NOMO-1 treated with DMSO at 0.1 percent for 48 hours (cell line): Measurements from ENCODE around the gene PRDM16.

Source experiments
- DNase-seq: peaks from one replicate; lab custom pipeline; 2025; ENCODE audit not compliant: unreplicated experiment; lab: John Stamatoyannopoulos, UW

Gene PRDM16

DNA sequence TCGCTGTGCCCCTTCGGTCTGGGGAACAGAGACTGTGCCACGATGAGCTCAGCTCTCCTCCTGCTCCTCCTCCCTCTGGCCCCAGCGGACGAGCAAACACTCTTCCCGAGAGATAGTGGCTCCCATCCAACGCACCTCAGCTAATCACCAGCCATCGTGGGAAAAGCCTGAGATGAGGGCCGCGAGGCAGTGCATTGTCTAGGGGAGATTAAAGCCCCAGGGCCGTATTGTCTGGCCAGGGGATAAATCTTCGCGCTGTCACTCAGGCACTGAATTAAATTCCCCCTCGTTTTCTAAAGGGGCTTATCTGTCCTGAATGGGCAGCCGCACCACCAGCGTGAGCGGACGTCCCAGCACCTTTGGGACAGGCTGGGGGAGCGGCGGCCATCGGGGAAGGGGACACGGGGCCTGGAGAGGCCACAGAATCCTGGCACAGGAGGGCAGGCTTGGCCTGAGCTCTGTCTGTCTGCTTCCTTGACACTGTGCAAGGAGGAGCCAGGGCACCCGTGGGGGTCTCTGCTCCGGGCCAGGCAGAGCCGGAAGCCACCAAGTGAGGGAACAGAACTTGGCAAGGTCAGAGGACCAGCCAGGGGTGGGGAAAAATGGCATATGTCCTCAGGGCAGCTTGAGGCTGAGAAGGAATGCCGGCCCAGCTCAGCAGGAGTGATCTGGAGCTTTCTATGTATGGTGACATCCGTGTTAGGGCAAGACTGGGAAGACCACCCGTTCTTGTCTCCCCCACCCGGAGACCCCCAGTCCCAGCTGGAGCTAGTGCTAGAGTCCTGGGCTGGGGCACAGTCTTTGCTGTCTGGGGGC lies 32.3 kb downstream of the PRDM16 start:
- DNase-seq = no peak

- no peak for DNase-seq
Measured at GRCh38 chr1:3102641-3103040, 33.6 kb downstream of the PRDM16 start.

DNA sequence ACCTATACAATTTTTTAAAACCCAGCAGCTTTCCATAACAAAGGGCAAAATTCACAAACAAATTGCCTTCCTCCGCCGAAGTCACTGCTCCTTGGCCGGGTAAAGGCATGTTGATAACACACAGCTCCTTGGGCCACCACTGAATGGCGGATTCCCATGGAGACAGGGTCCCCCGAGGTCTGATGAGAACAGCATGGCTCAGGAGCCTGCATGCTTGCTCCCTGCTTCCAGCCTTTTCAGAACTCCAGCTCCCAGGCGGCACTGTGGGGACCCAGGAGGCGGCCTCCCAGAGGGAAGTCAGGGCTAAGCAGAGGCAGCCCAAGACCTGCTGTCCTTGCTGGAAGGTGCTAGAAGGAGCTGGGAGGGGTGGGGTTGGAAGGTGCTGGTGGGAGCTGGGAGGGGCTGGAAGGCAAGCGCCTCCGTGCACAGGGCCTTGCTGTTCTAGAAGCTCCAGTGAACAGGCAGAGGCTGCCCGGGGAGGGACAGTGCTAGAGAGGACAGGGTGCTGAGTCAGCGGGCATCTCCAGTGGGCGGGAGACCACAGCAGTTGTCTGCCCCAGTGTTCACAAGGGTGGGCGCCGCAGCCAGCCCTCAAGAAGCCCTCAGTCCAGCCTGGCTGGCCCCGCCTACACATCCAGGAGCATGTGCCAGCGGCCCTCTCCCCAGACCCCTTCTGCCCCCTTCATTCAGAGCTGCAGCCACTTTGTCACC lies 35.1 kb downstream of the PRDM16 start:
- no peak for DNase-seq

GRCh38 chr1:3105167-3105863 lies 36.3 kb downstream of the PRDM16 start:
- no peak for DNase-seq

DNA sequence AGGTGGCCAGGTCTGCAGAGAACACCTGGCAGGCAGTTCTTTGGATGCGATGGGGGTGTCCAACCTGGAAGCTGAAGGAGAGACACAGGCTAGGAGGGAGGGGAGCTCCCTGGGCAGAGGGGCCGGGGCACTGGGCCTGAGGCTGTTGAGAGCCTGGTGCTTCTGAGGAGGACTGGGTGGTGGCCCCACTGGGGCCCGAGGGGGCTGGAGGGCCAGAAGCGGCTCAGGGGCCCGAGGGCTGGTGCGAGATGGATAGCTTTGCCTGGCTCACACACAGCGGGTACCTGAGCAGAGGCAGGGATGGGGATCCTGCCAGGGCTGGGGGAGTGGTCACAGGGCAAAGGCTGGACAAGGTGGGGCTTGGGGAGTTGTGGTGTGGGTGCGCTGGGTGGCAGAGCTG lies 37.2 kb downstream of the PRDM16 start:
- DNase-seq = no peak

DNA sequence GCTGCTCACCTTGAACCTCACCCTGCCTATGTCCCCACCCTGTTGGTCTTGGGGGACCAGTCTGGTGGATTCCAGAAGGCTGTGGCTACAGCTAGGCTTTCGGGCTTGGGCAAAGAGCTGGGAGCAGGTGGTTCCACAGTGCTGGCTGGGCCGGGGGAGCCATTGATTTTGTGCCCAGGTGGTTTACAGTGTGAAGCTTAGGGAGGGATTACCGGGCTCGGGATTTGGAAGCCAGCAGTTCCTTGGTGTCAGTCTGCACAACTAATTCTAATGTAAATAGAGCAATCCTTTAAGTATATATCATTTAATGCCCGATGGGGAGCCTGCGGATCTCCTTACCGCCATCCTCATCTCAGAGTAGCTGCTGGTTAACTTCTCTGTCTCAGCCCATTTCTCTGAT lies 38.2 kb downstream of the PRDM16 start:
- no peak for DNase-seq

GRCh38 chr1:3109355-3109754 lies 40.4 kb downstream of the PRDM16 start:
- no peak for DNase-seq

- no peak for DNase-seq
Measured at GRCh38 chr1:3111348-3112021, 42.5 kb downstream of the PRDM16 start.

DNA sequence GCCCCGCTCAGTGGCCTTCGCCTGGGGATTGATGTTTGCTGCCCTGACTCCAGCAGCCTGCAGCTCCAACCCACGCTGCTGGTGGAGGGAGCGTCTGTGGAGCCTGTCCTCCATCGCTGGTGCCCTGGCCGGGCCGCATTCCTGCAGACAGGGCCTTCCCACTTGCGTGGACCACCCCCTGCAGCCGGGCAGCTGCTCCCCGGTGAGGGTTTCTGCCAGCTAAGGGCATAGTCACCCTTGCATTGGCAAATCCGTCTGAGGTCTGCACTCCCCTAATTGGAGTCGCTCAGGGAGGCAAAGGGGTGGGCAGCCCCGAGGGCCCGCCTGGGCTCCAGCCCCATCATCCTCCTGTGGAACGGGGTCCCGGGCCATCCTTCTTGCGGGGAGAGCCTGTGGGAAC lies 43.5 kb downstream of the PRDM16 start:
- DNase-seq = no peak

DNA sequence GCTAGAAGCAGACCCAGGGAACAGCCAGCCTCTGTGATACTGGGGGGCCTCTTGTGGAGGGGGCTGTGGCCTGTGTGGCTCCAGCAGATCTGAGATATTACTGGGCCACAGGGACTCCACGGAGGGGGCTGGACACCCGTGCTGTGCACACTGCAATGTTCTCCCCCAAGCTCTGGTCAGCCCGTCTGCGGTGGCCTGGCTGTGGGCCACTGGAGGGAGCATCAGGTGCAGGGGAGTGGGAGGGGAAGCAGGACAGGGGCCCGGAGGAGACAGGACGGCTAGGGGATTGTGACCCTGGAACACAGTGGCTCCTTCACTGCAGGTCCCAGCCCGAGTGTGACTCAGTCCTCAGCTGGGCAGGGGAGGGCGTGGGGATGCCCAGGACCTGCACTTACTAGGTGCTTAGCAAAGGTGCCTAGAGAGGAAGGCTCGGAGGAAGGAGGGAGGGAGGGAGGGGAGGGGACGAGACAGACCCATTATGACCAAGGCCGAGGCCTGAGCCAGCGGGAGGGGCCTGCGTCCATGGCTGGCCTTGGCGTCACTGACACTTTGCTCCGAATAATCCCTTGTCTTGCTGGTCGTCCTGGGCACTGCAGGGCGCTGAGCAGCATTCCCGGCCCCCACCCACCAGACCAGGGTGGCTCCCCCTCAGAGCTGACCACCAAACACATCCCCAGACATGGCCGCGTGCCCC lies 44.2 kb downstream of the PRDM16 start:
- DNase-seq = no peak

DNA sequence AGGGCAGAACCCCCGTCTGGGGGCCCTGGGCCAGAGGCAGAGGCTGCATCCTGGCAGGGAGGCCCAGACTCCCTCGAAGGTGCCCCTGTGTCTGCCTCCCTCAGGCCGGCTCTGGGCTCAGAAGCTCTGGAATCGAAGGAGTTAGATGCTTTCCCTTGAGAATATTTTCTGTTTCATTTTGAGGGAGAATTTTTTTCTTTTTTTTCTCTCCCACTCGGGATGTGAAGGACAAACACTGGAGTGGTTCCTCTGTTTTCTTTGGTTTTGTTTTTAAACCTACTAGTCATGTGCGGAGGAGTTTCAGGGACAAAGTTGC lies 44.7 kb downstream of the PRDM16 start:
- DNase-seq = no peak

DNA sequence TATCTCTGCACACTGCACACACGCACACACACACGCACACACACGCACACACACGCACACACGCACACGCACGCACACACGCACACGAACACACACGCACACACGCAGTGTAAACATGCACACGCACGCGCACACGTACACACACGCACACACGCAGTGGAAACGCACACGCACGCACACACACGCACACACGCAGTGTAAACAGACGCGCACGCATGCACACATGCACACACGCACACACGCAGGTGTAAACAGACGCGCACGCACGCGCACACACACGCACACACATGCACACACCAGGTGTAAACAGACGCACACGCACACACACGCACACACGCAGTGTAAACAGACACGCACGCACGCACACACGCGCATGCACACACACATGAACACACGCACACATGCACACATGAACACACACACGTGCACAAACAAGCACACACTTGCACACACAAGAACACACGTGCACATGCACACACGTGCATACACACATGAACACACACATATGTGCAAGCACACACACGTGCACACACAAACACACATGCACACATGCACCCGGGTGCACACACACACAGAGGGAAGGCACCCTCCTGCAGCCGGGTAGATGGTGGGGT lies 45.2 kb downstream of the PRDM16 start:
- DNase-seq = no peak

DNA sequence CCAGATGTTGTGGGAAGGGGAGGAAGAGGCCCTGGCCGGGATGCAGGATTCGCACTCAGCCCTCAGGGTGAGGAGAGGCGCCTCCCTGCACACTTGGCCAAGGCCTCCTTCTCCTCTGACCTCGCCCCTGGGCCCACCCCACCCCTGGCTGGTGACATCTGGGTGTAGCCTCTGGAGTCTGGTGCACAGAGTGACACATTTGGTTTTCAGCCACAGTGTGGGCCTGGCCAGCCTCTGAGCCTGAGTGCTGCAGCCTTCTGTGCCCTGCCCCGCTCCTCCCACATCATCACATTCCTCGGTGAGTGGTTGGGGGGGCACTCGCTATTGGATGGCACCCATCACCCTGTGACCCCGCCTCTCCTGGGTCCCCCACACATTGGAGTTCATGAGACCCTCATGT lies 45.8 kb downstream of the PRDM16 start:
- no peak for DNase-seq

DNA sequence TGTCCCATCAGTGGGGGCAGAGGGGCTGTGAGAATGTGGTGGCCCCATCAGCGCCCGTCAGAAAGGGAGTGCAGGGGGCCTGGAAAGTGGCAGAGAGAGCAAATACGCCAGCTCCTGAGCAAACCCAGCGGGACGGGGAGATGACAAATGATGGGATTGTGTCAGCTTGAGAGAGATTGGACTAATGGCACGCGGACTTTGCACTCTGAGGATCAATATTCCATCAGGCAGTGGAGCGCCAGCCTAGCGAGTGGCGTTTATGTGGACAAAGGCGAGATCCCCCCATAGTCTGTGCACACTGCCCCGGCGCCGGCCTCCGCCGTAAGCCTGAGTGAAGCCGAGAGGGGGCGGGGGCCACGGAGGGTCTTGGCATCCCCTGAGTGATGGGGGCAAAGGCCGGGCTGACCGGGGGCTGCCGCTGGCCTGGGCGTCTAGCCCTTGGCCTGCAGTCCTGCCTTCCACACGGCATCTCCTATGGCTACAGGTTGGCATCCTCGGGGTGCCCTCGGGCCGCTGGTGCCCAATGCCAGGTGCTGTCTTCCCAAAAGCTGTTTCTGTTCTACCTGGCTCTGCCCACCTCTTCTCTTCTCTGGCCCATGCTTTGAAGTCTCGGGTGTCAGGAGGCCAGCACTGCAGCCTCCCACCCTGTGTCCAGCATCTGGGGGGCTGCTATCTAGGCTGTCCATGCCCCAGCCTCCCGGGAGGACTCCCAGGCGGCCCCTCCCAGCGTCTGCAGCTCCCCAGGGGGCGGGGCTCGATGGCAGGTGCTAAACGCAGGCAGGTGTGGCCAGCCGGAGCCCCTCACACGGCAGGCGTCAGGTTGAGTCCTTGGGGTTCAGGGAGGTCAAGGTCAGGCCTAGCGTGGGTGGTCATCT lies 46.5 kb downstream of the PRDM16 start:
- no peak for DNase-seq

DNA sequence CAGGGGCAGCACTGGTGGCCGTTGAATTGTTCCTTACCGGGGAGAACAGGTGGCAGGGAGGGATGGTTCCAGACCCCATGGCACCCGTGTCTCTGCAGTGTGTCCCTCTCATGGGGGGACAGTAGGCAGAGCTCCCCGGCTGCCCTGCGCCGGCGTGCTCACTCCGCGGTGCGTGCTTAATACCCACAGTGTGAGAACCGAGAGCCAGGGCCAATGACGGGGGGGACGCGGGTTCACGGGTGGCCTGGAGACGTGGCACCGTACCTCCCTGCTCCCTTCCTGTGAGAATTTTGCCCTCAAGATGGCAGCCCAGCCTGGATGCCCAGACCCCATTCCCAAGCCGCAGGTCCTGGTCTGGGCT lies 47.1 kb downstream of the PRDM16 start:
- no peak for DNase-seq

DNA sequence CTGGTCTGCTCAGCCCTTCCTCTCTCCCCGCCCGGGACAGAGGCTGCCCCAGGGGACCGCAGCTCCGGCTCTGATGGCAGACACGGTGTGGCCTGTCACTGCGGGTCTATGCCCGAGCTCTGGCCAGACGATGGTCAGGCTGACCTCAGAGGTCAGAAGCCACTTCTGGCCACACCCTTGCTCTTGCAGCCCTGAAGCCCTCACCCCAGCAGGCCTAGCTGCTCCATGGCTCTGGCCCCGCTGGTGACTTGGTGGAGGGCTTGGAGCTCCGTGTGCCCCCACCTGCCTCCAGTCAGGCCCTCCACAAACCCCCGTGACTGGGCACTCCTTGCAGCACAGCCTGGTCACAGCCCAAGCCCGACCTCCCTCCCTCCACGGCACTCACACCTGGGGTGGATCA lies 47.6 kb downstream of the PRDM16 start:
- no peak for DNase-seq

- no peak for DNase-seq
Measured at GRCh38 chr1:3117879-3118278, 48.9 kb downstream of the PRDM16 start.

DNA sequence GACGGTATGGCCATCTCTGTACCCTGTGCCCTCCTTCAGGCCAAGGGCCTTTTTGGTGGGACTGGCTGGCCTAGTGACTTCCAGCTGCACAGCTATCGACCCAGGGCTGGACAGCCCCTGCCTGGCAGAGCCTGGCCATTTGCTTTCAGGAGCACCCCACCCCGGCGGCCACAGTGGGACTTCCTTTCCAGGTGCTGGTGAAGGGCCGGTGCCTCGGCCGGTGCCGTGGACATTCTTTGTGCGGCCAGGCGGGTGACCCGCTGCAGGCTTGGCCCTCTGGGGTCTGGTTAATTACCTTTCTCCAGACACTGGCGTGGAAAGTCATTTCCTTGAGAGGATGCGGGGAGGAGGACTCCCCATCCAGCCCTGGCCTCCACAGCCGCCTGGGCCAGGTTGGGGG lies 50.1 kb downstream of the PRDM16 start:
- no peak for DNase-seq

- no peak for DNase-seq
Measured at GRCh38 chr1:3119725-3120124, 50.7 kb downstream of the PRDM16 start.

DNA sequence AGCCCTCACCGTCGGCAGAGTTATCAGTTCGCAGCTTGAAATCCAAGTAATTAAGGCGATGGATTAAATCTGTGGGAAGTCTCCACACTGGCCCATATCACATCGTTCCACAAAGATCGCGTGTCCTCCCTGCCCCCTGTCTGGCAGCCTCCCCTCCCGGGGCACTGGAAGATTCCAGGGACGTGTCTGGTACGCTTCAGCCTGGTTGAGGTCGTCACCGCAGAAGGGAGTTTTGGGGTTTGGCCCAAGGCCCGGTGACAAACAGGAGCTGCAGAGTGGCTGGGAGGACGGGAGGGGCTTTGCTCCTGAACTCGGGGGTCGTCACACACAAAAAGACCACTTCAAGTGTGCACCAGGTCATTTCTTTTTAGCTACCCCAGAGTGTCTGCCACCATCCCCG lies 51.1 kb downstream of the PRDM16 start:
- no peak for DNase-seq
